ENCODE data around the gene ZBTB17.
"Not testable (repeated sequence)": the region's sequence is repeated elsewhere in the genome, so short reads cannot be mapped to it uniquely, and the experiment has no call there.

ZBTB17 gene

DNA sequence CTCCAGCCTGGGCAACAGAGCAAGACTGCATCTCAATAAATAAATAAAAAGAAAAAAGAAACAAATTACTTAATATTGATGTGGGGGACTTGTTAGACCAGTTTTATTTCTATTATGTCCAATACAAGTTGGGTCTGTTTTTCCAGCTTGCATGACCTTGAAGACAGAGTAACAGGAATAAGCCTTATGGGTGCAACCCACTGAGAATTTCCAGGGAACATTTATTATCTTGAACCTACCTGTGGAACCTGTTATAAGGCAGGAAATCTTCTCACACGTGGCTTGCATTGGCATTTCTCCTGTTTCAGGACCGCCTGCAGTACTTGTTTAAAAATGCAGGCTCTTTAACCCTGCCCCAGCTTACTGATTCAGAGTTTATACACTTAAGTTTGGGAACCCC is 64.0 kb downstream of the ZBTB17 start:
- DNase-seq (ENCODE audit: insufficient read length) (no peak), FAIRE-seq (no peak)
- no peak for TF ChIP-seq POLR2AphosphoS5 (IDR thresholded peaks at IDR 0.05; ENCODE audit: low read depth, low read length)
- no peak for TF ChIP-seq TAF1 (IDR thresholded peaks at IDR 0.05; ENCODE audit: borderline replicate concordance, low read depth, low read length)
- no peak for TF ChIP-seq POLR2A (IDR thresholded peaks at IDR 0.05; ENCODE audit: low read depth, low read length)

DNA sequence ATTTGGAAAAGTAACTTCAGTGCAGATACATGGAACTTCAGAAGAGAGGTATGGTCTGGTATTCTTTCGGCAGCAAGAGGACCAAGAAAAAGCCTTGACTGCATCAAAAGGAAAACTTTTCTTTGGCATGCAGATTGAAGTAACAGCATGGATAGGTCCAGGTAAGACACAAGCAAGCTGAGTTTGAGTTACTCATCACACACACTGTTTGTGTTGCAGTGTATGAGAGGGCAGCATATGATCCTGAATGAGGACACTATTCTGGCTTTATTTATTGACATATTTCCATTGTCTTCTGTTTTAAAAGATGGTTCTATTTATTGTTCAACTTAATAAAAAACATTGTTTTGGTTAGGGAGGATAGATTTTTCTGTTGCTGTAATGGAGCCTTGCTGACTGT is 64.8 kb downstream of the ZBTB17 start:
- TF ChIP-seq POLR2A (IDR thresholded peaks at IDR 0.05; ENCODE audit: low read depth, low read length) (no peak), TAF1 (IDR thresholded peaks at IDR 0.05; ENCODE audit: borderline replicate concordance, low read depth, low read length) (no peak), POLR2AphosphoS5 (IDR thresholded peaks at IDR 0.05; ENCODE audit: low read depth, low read length) (no peak)
- no peak for DNase-seq (ENCODE audit: insufficient read length)
- no peak for FAIRE-seq

GRCh38 chr1:15908597-15908996 is 67.3 kb downstream of the ZBTB17 start:
- TF ChIP-seq POLR2AphosphoS5 (IDR thresholded peaks at IDR 0.05; ENCODE audit: low read depth, low read length) (no peak), POLR2A (IDR thresholded peaks at IDR 0.05; ENCODE audit: low read depth, low read length) (no peak), TAF1 (IDR thresholded peaks at IDR 0.05; ENCODE audit: borderline replicate concordance, low read depth, low read length) (no peak)
- no peak for FAIRE-seq
- no peak for DNase-seq (ENCODE audit: insufficient read length)

GRCh38 chr1:15902882-15903281 is 73.0 kb downstream of the ZBTB17 start:
- TF ChIP-seq POLR2A (IDR thresholded peaks at IDR 0.05; ENCODE audit: low read depth, low read length): no peak
- TF ChIP-seq POLR2AphosphoS5 (IDR thresholded peaks at IDR 0.05; ENCODE audit: low read depth, low read length): no peak
- TF ChIP-seq TAF1 (IDR thresholded peaks at IDR 0.05; ENCODE audit: borderline replicate concordance, low read depth, low read length): no peak
- no peak for FAIRE-seq
- DNase-seq (ENCODE audit: insufficient read length): no peak

DNA sequence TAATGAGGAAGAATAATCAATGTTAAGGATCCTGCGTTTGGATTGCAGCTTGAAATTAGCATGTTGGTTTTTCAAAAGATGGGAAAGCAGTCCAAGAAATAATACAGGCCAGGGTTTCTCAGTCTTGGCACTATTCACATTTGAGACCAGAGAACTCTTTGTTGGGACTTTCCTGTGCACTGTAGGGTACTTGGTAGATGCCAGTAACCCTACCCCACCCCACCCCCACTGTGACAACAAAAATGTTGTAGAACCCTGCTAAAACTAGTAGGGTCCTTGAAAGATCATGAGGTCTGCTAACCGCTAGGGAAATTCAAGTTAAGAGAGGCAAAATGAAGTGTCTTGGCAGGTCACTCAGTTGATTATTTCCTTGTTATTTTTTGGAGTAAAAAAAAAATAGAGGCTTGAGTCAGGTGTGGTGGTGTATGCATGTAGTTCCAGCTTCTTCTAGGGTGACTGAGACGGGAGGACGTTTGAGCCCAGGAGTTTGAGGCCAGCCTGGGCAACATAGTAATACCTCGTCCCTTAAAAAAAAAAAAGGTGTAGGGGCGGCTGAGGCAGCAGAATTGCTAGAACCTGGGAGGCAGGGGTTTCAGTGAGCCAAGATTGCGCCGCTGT is 75.1 kb downstream of the ZBTB17 start:
- FAIRE-seq (no peak), DNase-seq (ENCODE audit: insufficient read length) (no peak)
- no peak for TF ChIP-seq TAF1 (IDR thresholded peaks at IDR 0.05; ENCODE audit: borderline replicate concordance, low read depth, low read length)
- TF ChIP-seq POLR2A (IDR thresholded peaks at IDR 0.05; ENCODE audit: low read depth, low read length): no peak

DNA sequence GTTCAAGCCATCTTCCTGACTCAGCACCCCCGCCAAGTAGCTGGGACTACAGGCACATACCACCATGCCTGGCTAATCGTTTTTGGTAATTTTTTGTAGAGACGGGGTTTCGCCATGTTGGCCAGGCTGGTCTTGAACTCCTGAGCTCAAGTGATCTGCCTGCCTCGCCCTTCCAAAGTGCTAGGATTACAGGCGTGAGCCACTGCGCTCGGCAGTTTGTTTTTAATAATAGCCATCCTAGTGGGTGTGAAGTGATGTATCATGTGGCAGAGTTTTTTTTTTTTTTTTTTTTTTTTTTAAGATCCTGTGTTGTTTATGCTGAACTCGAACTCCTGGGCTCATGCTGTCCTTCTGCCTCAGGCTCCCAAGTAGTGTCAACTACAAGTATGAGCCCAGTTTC is 76.6 kb downstream of the ZBTB17 start:
- FAIRE-seq (no peak), DNase-seq (ENCODE audit: insufficient read length) (no peak)
- no peak for TF ChIP-seq POLR2A (IDR thresholded peaks at IDR 0.05; ENCODE audit: low read depth, low read length)
- no peak for TF ChIP-seq TAF1 (IDR thresholded peaks at IDR 0.05; ENCODE audit: borderline replicate concordance, low read depth, low read length)
- no peak for TF ChIP-seq POLR2AphosphoS5 (IDR thresholded peaks at IDR 0.05; ENCODE audit: low read depth, low read length)

GRCh38 chr1:15896841-15897610 is 78.9 kb downstream of the ZBTB17 start:
- not testable (repeated sequence) for FAIRE-seq; DNase-seq (ENCODE audit: insufficient read length)

DNA sequence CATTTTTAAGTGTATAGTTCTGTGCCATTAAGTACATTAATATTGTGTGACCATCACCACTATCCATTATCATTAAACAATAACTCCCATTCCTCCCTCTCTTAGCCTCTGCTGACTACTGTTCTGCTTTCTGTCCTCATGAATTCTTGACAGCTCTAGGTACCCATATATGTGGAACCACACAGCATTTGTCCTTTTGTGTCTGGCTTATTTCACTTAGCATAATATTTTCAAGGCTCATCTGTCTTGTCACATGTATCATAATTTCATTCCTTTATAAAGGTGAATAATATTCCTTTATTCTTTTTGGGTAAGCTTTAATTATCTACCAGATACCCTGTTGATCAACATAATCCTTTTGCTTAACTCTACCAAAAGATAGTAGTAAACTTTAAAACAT is 80.7 kb downstream of the ZBTB17 start:
- no peak for FAIRE-seq
- no peak for DNase-seq (ENCODE audit: insufficient read length)
- TF ChIP-seq TAF1 (IDR thresholded peaks at IDR 0.05; ENCODE audit: borderline replicate concordance, low read depth, low read length) (no peak), POLR2AphosphoS5 (IDR thresholded peaks at IDR 0.05; ENCODE audit: low read depth, low read length) (no peak), POLR2A (IDR thresholded peaks at IDR 0.05; ENCODE audit: low read depth, low read length) (no peak)

DNA sequence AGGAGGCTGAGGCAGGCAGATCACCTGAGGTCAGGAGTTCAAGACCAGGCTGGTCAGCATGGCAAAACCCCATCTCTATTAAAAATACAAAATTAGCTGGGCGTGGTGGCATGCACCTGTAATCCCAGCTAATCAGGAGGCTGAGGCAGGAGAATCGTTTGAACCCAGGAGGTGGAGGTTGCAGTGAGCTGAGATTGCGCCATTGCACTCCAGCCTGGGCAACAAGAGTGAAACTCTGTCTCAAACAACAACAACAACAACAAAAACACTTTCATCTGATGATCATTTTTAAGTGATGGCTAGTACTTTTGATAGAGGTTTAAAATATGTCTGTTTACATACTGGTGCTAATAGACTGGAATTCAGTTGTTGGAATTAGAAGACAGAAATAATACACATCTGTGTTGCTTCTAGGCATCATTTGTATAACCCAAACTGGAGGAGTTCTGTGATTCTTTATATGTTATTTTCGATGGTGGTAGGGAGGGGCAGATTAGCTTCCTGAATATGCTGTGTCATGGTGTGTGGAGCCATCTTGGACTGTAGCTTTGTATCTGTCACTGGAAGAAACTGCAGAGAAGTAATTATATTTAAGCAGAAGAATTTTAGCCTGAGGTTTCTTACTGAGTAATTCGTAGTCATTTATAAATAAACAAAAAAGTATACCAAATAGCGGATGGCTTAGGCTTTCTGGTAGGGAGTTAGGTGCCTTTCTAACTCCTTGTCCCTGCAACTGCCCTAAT is 82.9 kb downstream of the ZBTB17 start:
- not testable (repeated sequence) for FAIRE-seq; DNase-seq (ENCODE audit: insufficient read length)
